DND-41 (cell line): ENCODE data around the gene ADAMTSL2.

ENCODE experiments used
- EZH2 ChIP-seq: IDR thresholded peaks from 3 replicates; pipeline ENCODE4 v1.6.1; 2012; ENCODE audit warnings: borderline replicate concordance, low read depth, mild to moderate bottlenecking, moderate library complexity, low read length, inconsistent platforms; ENCODE audit not compliant: severe bottlenecking
- TF ChIP-seq, protein P1 (sequence below): IDR thresholded peaks from 2 replicates; pipeline ENCODE4 v1.5.1; 2012; ENCODE audit warnings: borderline replicate concordance, low read length, moderate library complexity, mild to moderate bottlenecking; ENCODE audit not compliant: poor library complexity, severe bottlenecking; ENCODE audit errors: extremely low read depth

DNA sequence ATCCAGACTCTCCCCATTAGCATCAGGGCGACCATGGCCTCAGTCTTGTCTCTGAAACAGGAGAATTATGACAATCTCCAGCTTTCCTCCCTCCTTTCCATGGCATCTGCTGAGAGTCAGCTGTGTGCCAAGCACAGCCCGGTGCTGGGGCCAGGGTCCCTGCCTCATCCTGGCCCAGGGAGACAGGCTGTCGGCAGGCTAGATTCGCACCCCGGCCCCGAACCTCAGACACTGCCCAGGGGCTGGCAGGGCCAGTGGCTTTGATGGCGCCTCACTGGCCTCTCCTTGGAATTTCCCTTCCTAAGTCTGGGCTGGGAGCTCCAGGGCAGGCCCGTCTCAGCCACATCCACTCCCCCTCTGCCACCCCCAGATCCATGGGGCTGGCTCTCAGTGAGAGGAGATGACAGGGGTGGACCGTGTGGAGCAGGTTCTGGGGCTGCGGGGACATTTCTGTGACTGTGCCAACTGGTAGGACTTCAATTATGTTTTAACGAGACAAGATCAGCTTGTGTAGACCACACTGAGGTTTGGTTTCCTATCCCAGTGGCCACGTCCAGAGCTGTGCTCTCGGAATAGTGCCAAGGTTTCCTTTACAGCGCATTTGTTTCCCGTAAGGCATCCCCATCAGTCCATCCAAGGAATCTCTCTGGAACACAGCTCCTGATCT is 59.2 kb downstream of the ADAMTSL2 start:
- TF ChIP-seq, protein P1, sequence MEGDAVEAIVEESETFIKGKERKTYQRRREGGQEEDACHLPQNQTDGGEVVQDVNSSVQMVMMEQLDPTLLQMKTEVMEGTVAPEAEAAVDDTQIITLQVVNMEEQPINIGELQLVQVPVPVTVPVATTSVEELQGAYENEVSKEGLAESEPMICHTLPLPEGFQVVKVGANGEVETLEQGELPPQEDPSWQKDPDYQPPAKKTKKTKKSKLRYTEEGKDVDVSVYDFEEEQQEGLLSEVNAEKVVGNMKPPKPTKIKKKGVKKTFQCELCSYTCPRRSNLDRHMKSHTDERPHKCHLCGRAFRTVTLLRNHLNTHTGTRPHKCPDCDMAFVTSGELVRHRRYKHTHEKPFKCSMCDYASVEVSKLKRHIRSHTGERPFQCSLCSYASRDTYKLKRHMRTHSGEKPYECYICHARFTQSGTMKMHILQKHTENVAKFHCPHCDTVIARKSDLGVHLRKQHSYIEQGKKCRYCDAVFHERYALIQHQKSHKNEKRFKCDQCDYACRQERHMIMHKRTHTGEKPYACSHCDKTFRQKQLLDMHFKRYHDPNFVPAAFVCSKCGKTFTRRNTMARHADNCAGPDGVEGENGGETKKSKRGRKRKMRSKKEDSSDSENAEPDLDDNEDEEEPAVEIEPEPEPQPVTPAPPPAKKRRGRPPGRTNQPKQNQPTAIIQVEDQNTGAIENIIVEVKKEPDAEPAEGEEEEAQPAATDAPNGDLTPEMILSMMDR, result no peak
- TF ChIP-seq EZH2, result no peak
